COLO668 (cell line): Measurements from ENCODE around the gene PRRG2.
"Not testable (repeated sequence)": the region's sequence is repeated elsewhere in the genome, so short reads cannot be mapped to it uniquely, and the experiment has no call there.

ENCODE experiments used
- DNase-seq: peaks from one replicate; lab custom pipeline; 2025; ENCODE audit not compliant: unreplicated experiment; lab: John Stamatoyannopoulos, UW

The PRRG2 gene

GRCh38 chr19:49599378-49600295 is 18.5 kb downstream of the PRRG2 start:
- DNase-seq = no peak

- no peak for DNase-seq
Measured at GRCh38 chr19:49601482-49602038, 20.4 kb downstream of the PRRG2 start.

- DNase-seq = no peak
Measured at GRCh38 chr19:49602806-49603205, 21.7 kb downstream of the PRRG2 start.

- DNase-seq = no peak
Measured at GRCh38 chr19:49605605-49606004, 24.5 kb downstream of the PRRG2 start.

GRCh38 chr19:49609499-49610092 is 28.5 kb downstream of the PRRG2 start:
- DNase-seq = no peak

GRCh38 chr19:49613374-49613773 is 32.3 kb downstream of the PRRG2 start:
- no peak for DNase-seq

GRCh38 chr19:49614096-49614833 is 33.1 kb downstream of the PRRG2 start:
- DNase-seq = no peak

GRCh38 chr19:49615861-49616260 is 34.7 kb downstream of the PRRG2 start:
- DNase-seq = no peak

GRCh38 chr19:49616532-49616931 is 35.4 kb downstream of the PRRG2 start:
- no peak for DNase-seq

- DNase-seq = no peak
Measured at GRCh38 chr19:49616945-49617344, 35.8 kb downstream of the PRRG2 start.

- not testable (repeated sequence) for DNase-seq
Measured at GRCh38 chr19:49617860-49618259, 36.7 kb downstream of the PRRG2 start.

GRCh38 chr19:49624967-49625910 is 44.1 kb downstream of the PRRG2 start:
- DNase-seq = no peak

GRCh38 chr19:49626226-49626625 is 45.1 kb downstream of the PRRG2 start:
- no peak for DNase-seq

GRCh38 chr19:49629659-49630058 is 48.5 kb downstream of the PRRG2 start:
- DNase-seq = no peak

GRCh38 chr19:49631014-49631588 is 50.0 kb downstream of the PRRG2 start:
- DNase-seq = no peak

GRCh38 chr19:49631610-49632192 is 50.6 kb downstream of the PRRG2 start:
- no peak for DNase-seq

- DNase-seq = no peak
Measured at GRCh38 chr19:49632576-49632975, 51.5 kb downstream of the PRRG2 start.

GRCh38 chr19:49633273-49633672 is 52.2 kb downstream of the PRRG2 start:
- not testable (repeated sequence) for DNase-seq

GRCh38 chr19:49635530-49636232 is 54.6 kb downstream of the PRRG2 start:
- DNase-seq = peak; percentile 17
